AG10803 (cell line): ENCODE measurements around the gene RAI1.

ENCODE experiments used
- DNase-seq: peaks from one replicate; pipeline ENCODE4 v3.0.0; 2010; ENCODE audit warnings: low read depth
- H3K4me3 ChIP-seq: 2 replicates; pipeline ENCODE4 v1.5.1; 2011; ENCODE audit warnings: mild to moderate bottlenecking, low read length, control low read depth
- TF ChIP-seq, protein P1 (sequence below): conservative IDR thresholded peaks from 2 replicates; pipeline ENCODE4 v1.5.1; 2011; ENCODE audit warnings: mild to moderate bottlenecking, low read length, control low read depth, inconsistent platforms

Gene RAI1

GRCh38 chr17:17659340-17659739 lies 21.9 kb upstream of the RAI1 start:
- no peak overlapping the region for H3K4me3 ChIP-seq
- TF ChIP-seq, protein P1, sequence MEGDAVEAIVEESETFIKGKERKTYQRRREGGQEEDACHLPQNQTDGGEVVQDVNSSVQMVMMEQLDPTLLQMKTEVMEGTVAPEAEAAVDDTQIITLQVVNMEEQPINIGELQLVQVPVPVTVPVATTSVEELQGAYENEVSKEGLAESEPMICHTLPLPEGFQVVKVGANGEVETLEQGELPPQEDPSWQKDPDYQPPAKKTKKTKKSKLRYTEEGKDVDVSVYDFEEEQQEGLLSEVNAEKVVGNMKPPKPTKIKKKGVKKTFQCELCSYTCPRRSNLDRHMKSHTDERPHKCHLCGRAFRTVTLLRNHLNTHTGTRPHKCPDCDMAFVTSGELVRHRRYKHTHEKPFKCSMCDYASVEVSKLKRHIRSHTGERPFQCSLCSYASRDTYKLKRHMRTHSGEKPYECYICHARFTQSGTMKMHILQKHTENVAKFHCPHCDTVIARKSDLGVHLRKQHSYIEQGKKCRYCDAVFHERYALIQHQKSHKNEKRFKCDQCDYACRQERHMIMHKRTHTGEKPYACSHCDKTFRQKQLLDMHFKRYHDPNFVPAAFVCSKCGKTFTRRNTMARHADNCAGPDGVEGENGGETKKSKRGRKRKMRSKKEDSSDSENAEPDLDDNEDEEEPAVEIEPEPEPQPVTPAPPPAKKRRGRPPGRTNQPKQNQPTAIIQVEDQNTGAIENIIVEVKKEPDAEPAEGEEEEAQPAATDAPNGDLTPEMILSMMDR: no peak
- DNase-seq: no peak

DNA sequence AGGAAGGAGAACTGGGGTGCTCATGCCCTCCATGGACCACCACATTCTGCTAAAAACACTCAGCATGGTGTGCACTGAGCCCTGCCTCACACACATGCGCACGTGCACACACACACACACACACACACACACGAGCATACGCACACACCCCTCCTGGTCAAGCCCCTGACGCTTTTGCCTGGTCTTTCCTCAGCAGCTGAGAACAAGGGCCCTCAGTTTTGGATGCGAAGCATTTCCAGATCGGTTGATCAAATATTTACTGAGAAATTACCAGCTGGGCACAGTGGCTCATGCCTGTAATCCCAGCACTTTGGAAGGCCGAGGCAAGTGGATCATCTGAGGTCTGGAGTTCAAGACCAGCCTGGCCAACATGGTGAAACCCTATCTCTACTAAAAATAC lies 20.1 kb upstream of the RAI1 start:
- TF ChIP-seq, protein P1: no peak
- H3K4me3 ChIP-seq: no peak overlapping the region
- DNase-seq: no peak

DNA sequence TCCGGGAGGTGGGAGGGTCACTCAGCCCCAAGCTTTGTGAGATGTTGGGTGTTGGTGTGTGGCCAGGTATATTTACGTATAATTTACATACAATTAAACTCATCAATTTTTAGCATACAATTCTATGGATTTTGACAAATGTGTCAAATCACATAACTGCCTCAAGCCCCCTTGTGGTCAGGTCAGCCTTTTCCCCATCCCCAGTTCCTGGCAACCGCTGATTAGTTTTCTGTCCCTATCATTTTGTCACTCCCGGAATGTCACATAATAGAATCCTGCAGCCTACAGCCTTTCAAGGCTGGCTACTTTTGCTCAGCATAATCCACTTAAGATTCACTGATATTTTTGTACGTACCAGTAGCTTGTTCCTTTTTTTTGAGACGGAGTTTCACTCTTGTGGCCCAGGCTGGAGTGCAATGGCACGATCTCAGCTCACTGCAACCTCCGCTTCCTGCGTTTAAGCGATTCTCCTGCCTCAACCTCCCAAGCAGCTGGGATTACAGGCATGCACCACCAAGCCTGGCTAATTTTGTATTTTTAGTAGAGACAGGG lies 19.3 kb upstream of the RAI1 start:
- DNase-seq: no peak
- H3K4me3 ChIP-seq: no peak overlapping the region
- TF ChIP-seq, protein P1: no peak

GRCh38 chr17:17663160-17664063 lies 17.8 kb upstream of the RAI1 start:
- no peak overlapping the region for H3K4me3 ChIP-seq
- TF ChIP-seq, protein P1: no peak
- DNase-seq: peak; percentile 95

DNA sequence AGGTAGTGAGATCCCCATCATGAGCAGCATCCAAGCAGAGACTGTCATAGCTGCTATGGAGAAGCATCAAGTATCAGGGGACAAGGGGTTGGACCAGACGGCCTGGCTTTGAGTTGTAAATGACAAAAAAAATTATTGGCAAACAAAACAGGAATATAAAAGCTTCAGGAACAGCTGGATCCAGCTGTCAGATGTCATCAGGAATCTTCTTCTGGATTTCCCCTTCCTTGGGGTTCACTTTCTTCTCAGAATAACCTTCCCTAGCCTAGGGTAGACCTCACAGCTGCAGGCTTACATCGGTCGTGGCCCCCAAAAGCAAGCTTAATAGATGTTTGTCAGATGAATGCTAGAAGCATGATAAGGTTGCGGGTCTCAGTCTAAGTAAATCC lies 17.2 kb upstream of the RAI1 start:
- no peak overlapping the region for H3K4me3 ChIP-seq
- DNase-seq: no peak
- TF ChIP-seq, protein P1: no peak

- TF ChIP-seq, protein P1: no peak
Observed at GRCh38 chr17:17665255-17665654, 16.0 kb upstream of the RAI1 start.

More at GRCh38 chr17:17665255-17665654, 16.0 kb upstream of the RAI1 start:
- H3K4me3 ChIP-seq: no peak overlapping the region
- DNase-seq: no peak
